BJ (cell line): ENCODE measurements around the gene STIM1. TPM values are rescaled to one million over a fixed set of nuclear protein-coding genes. Genes with fewer than 3 reads are reported as not detected.

Source experiments
- CTCF ChIA-PET: fragments of 350-600 bp; formaldehyde crosslinking; extraction: SDS; loops from one replicate; lab custom pipeline; 2021; ENCODE audit warnings: antibody characterized with exemption, inconsistent platforms; lab: Yijun Ruan, JAX
- POLR2A ChIA-PET: fragments of 300-600 bp; sonication (Branson Sonifier 250); formaldehyde crosslinking; extraction: SDS; loops from one replicate; lab custom pipeline; 2021; ENCODE audit warnings: antibody characterized with exemption; lab: Charles Lee
- DNase-seq: peaks from one replicate; pipeline ENCODE4 v3.0.0-alpha.2; 2011; ENCODE audit warnings: low read depth
- H3K27me3 ChIP-seq: 2 replicates; pipeline ENCODE4 v1.6.0; 2011; ENCODE audit warnings: low read length; ENCODE audit not compliant: control insufficient read depth, insufficient read depth
- H3K36me3 ChIP-seq: 2 replicates; pipeline ENCODE4 v1.5.1; 2011; ENCODE audit warnings: low read length; ENCODE audit not compliant: control insufficient read depth, insufficient read depth
- H3K4me3 ChIP-seq: 2 replicates; pipeline ENCODE4 v1.5.1; 2011; ENCODE audit warnings: low read depth, mild to moderate bottlenecking, control low read depth, low read length
- polyA plus RNA-seq: library from polyadenylated mRNA; depleted of rRNA; stranded (reverse); fragments of >200 nt; gene quantifications from 2 replicates; pipeline ENCODE4 v1.2.3, GENCODE V29; 2011
- TF ChIP-seq, protein P1 (sequence below): IDR thresholded peaks from 2 replicates; pipeline ENCODE4 v1.5.1; 2011; ENCODE audit warnings: low read depth, mild to moderate bottlenecking, control low read depth, inconsistent platforms, low read length, moderate library complexity; ENCODE audit not compliant: insufficient read depth

STIM1 gene
- polyA plus RNA-seq, 1 experiment, result 54.6 TPM

DNA sequence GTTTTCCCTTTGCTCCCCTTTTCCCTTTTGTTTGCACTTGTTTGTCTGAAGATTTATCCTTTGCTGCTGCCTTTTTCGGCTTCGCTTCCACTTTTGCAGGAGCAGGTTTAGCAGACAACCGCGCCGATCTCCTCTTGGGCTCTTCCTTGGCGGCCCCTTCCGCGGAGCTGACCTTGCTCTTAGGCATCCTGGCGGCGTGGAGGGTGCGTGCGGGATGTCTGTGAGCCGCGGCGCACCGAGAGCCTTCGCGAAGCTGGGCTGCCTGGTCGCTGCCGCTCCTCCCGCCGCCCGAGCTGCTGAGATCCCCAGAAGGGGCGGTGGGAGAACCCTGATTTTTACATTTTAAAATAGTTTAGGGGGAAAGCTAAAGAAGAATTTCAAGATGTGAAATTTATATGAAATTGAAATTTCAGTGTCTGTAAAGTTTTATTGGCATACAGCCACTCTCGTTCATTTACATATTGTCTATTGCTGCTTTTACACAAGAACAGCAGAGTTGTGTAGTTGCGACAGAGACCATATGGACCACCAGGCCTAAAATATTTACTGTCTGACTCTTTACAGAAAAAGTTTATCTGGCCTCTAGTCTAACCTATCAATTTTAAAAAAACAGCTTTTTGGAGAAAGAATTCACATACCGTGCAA lies 133.9 kb downstream of the STIM1 start:
- H3K4me3 ChIP-seq, result no peak overlapping the region

DNA sequence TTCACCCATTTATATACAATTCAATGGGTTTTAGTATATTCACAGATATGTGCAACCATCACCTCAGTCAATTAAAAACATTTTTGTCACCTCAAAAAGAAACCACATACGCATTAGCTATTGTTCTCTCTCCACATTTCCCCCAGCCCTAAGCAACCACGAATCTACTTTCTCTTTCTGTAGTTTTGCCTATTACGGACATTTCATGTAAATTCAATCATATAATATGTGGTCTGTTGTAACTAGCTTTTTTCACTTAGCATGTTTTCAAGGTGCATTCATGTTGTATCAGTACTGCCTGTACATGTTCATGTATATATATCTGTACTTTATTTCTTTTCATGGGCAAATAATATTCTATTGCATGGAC lies 134.4 kb downstream of the STIM1 start:
- Histone ChIP-seq H3K36me3 (no peaks in the 10 kb centered on the region), H3K4me3 (no peak overlapping the region), H3K27me3 (no peaks in the 10 kb centered on the region)
- ChIA-PET POLR2A (no interaction called here), CTCF (interaction anchor here (0.8 to 1.7 kb wide), 2 partner anchors 28 to 141 kb away, joined by 3 to 4 read pairs; no protein-coding TSS in a partner anchor)
- TF ChIP-seq, protein P1, sequence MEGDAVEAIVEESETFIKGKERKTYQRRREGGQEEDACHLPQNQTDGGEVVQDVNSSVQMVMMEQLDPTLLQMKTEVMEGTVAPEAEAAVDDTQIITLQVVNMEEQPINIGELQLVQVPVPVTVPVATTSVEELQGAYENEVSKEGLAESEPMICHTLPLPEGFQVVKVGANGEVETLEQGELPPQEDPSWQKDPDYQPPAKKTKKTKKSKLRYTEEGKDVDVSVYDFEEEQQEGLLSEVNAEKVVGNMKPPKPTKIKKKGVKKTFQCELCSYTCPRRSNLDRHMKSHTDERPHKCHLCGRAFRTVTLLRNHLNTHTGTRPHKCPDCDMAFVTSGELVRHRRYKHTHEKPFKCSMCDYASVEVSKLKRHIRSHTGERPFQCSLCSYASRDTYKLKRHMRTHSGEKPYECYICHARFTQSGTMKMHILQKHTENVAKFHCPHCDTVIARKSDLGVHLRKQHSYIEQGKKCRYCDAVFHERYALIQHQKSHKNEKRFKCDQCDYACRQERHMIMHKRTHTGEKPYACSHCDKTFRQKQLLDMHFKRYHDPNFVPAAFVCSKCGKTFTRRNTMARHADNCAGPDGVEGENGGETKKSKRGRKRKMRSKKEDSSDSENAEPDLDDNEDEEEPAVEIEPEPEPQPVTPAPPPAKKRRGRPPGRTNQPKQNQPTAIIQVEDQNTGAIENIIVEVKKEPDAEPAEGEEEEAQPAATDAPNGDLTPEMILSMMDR, result no peak
- DNase-seq, result no peak

More for the DNA sequence above, 133.9 kb downstream of the STIM1 start:
- H3K36me3 ChIP-seq, result no peaks in the 10 kb centered on the region
- H3K27me3 ChIP-seq, result no peaks in the 10 kb centered on the region
- CTCF ChIA-PET, result interaction anchor here (0.8 to 1.7 kb wide), 3 partner anchors 19 to 140 kb away, joined by 3 to 4 read pairs (median 3); no protein-coding TSS in a partner anchor
- POLR2A ChIA-PET, result no interaction called here
- TF ChIP-seq, protein P1, result no peak
- no peak for DNase-seq

DNA sequence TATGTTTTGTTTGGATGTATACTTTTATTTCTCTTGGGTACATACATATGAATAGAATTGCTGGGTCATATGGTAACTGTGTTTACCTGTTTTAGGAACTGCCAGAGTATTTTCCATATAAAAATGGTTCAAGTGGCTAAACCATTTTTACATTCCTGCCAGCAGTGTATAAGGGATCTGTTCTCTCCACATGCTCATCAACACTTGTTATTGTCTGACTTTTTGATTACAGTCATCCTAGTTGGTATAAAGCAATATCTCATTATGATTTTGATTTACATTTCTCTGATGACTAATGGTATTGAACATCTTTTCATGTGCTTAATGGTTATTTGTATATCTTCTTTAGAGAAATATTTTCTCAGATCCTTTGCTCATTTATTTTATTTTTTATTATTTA lies 134.9 kb downstream of the STIM1 start:
- H3K4me3 ChIP-seq, result no peak overlapping the region
- ChIA-PET CTCF (interaction anchor here (0.8 kb wide), 1 partner anchor 141 kb away, joined by 3 read pairs; no protein-coding TSS in a partner anchor), POLR2A (no interaction called here)
- no peaks in the 10 kb centered on the region for H3K27me3 ChIP-seq
- no peak for DNase-seq
- TF ChIP-seq, protein P1, result no peak
- H3K36me3 ChIP-seq, result no peaks in the 10 kb centered on the region

DNA sequence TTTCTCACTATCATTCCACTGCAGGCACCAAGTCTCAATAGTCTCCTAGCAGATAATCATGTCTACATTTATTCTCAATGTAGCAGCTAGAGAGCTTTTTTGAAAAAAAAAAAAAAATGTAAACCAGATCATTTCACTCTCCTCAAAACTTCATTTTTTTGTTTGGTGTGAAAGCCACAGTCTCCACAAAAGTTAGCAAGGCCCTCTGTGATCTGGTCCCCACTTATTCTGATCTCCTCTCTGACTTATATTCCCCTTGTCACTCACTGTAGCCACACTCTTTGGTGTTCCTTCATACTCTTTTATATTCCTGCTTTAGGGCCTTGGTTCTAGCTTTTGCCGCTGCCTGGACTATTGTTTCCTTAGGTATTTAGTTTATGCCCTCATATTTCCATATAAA lies 137.5 kb downstream of the STIM1 start:
- ChIA-PET CTCF (interaction anchor here (0.7 kb wide), 2 partner anchors 27 to 144 kb away, joined by 3 read pairs; no protein-coding TSS in a partner anchor), POLR2A (interaction anchor here (0.6 to 0.7 kb wide), 2 partner anchors 33 to 66 kb away, joined by 3 to 4 read pairs; no protein-coding TSS in a partner anchor)
- H3K4me3 ChIP-seq, result no peak overlapping the region
- DNase-seq, result no peak
- TF ChIP-seq, protein P1, result no peak
- no peaks in the 10 kb centered on the region for H3K36me3 ChIP-seq
- no peaks in the 10 kb centered on the region for H3K27me3 ChIP-seq

DNA sequence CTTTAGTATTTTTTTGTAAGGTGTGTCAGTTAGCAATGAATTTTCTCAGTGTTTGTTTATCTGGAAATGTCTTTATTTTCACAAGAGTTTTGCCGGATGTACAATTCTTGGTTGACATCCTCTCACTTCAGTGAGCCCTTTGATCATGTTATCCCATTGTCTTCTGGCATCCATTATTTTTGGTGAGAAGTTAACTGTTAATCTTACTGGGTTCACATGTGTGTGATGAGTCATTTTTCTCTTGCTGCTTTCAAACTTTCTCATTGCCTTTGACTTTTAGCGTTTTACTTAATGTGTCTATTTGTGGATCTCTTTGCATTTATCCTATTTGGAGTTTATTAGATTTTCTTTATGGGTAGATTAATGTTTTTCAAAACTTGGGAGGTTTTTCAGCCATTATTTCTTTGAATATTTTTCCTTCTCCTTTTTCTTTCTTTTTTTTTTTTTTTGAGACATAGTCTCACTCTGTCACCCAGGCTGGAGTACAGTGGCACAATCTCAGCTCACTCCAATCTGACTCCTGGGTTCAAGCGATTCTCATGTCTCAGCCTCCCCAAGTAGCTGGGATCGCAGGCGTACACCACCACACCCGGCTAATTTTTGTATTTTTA lies 138.7 kb downstream of the STIM1 start:
- DNase-seq, result no peak
- Histone ChIP-seq H3K4me3 (no peak overlapping the region), H3K36me3 (no peaks in the 10 kb centered on the region), H3K27me3 (no peaks in the 10 kb centered on the region)
- TF ChIP-seq, protein P1, result no peak
- CTCF ChIA-PET, result no interaction called here
- POLR2A ChIA-PET, result no interaction called here
